Peyer's patch (tissue), 4 donors: ENCODE data around the gene TMEM184A.
A peak's percentile ranks its signal among the peaks of the same experiment; 100 is the strongest.

ENCODE experiments used
- CTCF ChIP-seq, 6 experiments: fragments of 450-650 bp in 4 of 6; fragments of 200-600 bp in 2 of 6; sonication (generic) in 1 of 6; IDR thresholded peaks; one replicate each; pipeline ENCODE4 v1.5.1; 2017 to 2019; ENCODE audit warnings: antibody characterized with exemption in 6 of 6, mild to moderate bottlenecking in 3 of 6, moderate library complexity in 1 of 6
- POLR2A ChIP-seq, 2 donors: fragments of 450-650 bp; IDR thresholded peaks; one replicate each; pipeline ENCODE4 v1.5.1; 2017; ENCODE audit warnings: antibody characterized with exemption in 2 of 2, mild to moderate bottlenecking in 2 of 2, moderate library complexity in 2 of 2

- TF ChIP-seq CTCF (IDR thresholded peaks at IDR 0.05) (no peak), POLR2A (IDR thresholded peaks at IDR 0.05) (peak; percentile 22 to 70)
Measured at GRCh38 chr7:1567049-1567771, 11.2 kb upstream of the TMEM184A start.
